ENCODE results near the gene SNRNP200.

DNA sequence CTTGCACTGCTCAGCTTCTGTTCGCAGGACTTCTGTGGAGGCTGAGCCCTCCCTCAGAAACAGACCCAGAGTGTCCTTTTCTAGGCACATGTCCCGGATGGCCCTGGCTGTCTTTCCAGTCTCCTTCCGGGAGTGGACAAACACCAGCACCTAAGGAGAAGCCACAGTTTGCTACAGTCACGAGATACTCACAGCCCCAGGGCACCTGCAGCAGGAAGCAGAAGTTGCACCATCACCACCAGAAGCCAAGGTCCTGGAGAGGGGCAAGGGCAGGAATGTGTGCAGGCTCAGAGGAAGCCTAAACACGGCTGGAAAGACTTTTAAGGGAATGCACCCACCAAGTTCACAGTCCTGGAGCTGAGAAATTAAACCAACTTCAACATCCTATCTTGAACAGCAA is 13.6 kb downstream of the SNRNP200 start:
- TF ChIP-seq, protein P1, sequence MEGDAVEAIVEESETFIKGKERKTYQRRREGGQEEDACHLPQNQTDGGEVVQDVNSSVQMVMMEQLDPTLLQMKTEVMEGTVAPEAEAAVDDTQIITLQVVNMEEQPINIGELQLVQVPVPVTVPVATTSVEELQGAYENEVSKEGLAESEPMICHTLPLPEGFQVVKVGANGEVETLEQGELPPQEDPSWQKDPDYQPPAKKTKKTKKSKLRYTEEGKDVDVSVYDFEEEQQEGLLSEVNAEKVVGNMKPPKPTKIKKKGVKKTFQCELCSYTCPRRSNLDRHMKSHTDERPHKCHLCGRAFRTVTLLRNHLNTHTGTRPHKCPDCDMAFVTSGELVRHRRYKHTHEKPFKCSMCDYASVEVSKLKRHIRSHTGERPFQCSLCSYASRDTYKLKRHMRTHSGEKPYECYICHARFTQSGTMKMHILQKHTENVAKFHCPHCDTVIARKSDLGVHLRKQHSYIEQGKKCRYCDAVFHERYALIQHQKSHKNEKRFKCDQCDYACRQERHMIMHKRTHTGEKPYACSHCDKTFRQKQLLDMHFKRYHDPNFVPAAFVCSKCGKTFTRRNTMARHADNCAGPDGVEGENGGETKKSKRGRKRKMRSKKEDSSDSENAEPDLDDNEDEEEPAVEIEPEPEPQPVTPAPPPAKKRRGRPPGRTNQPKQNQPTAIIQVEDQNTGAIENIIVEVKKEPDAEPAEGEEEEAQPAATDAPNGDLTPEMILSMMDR (IDR thresholded peaks at IDR 0.05): no peak
- no peak for TF ChIP-seq POLR2AphosphoS5 (IDR thresholded peaks at IDR 0.05; ENCODE audit: low read depth, low read length)

All from Panc1 (cell line).